SK-N-SH (cell line): ENCODE results near the gene MICALL1. TPM values are rescaled to one million over a fixed set of nuclear protein-coding genes. Genes with fewer than 3 reads are reported as not detected.

Source experiments
- CTCF ChIA-PET: fragments of 300-600, 350-600 bp; formaldehyde crosslinking; extraction: SDS; loops from one replicate; lab custom pipeline; 2021; lab: Yijun Ruan, JAX
- POLR2A ChIA-PET: fragments of 350-600 bp; sonication (Branson Sonifier 250); formaldehyde crosslinking; extraction: SDS; loops from one replicate; lab custom pipeline; 2020; ENCODE audit warnings: antibody characterized with exemption, inconsistent platforms; lab: Yijun Ruan, JAX
- DNase-seq: peaks from one replicate; pipeline ENCODE4 v3.0.0; 2012
- H2AFZ ChIP-seq: fragments of 200-600 bp; sonication (generic); 2 replicates; pipeline ENCODE4 v1.8.1; 2016; ENCODE audit warnings: antibody characterized with exemption, mild to moderate bottlenecking, low read depth
- H3F3A ChIP-seq: fragments of 200-600 bp; sonication (generic); replicated peaks from 2 replicates; pipeline ENCODE3; 2016; ENCODE audit warnings: antibody characterized with exemption, mild to moderate bottlenecking; ENCODE audit not compliant: insufficient read depth
- H3K27ac ChIP-seq, 2 experiments: fragments of 200-500 bp in 1 of 2; fragments of 200-600 bp in 1 of 2; sonication (Bioruptor generic) in 1 of 2; sonication (generic), shearing (Covaris generic) in 1 of 2; 2 replicates each; pipeline versions ENCODE4 v1.5.1 to v1.6.1; 2014 to 2016; ENCODE audit warnings: low read depth in 2 of 2, inconsistent platforms in 1 of 2, low read length in 1 of 2, mild to moderate bottlenecking in 1 of 2, mixed read lengths in 1 of 2
- H3K27me3 ChIP-seq: fragments of 200-600 bp; sonication (generic), shearing (Covaris generic); 2 replicates; pipeline ENCODE4 v1.6.1; 2016; ENCODE audit warnings: mixed run types; ENCODE audit not compliant: insufficient read depth
- H3K36me3 ChIP-seq, 2 experiments: fragments of 200-500 bp in 1 of 2; fragments of 200-600 bp in 1 of 2; sonication (Bioruptor generic) in 1 of 2; sonication (generic) in 1 of 2; replicated peaks in 1 of 2; 2 replicates each; pipeline versions ENCODE3 to v1.5.1; 2014 to 2016; ENCODE audit warnings: low read length in 1 of 2, mild to moderate bottlenecking in 1 of 2; ENCODE audit not compliant: insufficient read depth in 2 of 2, control insufficient read depth in 1 of 2
- H3K4me1 ChIP-seq, 2 experiments: fragments of 200-500 bp in 1 of 2; fragments of 200-600 bp in 1 of 2; sonication (Bioruptor generic) in 1 of 2; sonication (generic), shearing (Covaris generic) in 1 of 2; 2 replicates each; pipeline versions ENCODE4 v1.5.1 to v1.6.1; 2014 to 2016; ENCODE audit warnings: low read depth in 1 of 2, low read length in 1 of 2, mixed run types in 1 of 2; ENCODE audit not compliant: insufficient read depth in 2 of 2, control insufficient read depth in 1 of 2
- H3K4me2 ChIP-seq: fragments of 200-600 bp; sonication (generic), shearing (Covaris generic); 2 replicates; pipeline ENCODE4 v1.6.1; 2017; ENCODE audit warnings: mixed run types
- H3K4me3 ChIP-seq, 2 experiments: fragments of 200-500 bp in 1 of 2; fragments of 200-600 bp in 1 of 2; sonication (Bioruptor generic) in 1 of 2; sonication (generic), shearing (Covaris generic) in 1 of 2; 2 replicates each; pipeline versions ENCODE4 v1.5.1 to v1.8.1; 2014 to 2016; ENCODE audit warnings: low read depth in 2 of 2, inconsistent platforms in 1 of 2, low read length in 1 of 2, mild to moderate bottlenecking in 1 of 2, mixed read lengths in 1 of 2, moderate library complexity in 1 of 2
- H3K79me2 ChIP-seq: fragments of 200-600 bp; sonication (generic); 2 replicates; pipeline ENCODE4 v1.8.1; 2017; ENCODE audit warnings: mild to moderate bottlenecking; ENCODE audit not compliant: insufficient read depth
- H3K9ac ChIP-seq: fragments of 200-600 bp; sonication (generic); 2 replicates; pipeline ENCODE4 v1.6.1; 2017; ENCODE audit warnings: mixed run types
- H3K9me2 ChIP-seq: fragments of 200-600 bp; sonication (generic); 2 replicates; pipeline ENCODE4 v1.6.1; 2017; ENCODE audit warnings: mixed run types
- H3K9me3 ChIP-seq: fragments of 200-600 bp; sonication (generic); 2 replicates; pipeline ENCODE4 v1.6.1; 2017; ENCODE audit warnings: mixed run types, mild to moderate bottlenecking, moderate library complexity
- H4K20me1 ChIP-seq: fragments of 200-600 bp; sonication (generic); 2 replicates; pipeline ENCODE4 v1.6.1; 2017; ENCODE audit warnings: mild to moderate bottlenecking, mixed run types; ENCODE audit not compliant: insufficient read depth
- CHD2 ChIP-seq: fragments of 150-350 bp; IDR thresholded peaks from 2 replicates; pipeline ENCODE4 v1.6.1; 2018; ENCODE audit warnings: low read length; ENCODE audit not compliant: partially characterized antibody
- EZH2phosphoT487 ChIP-seq: fragments of 200-600 bp; sonication (generic); IDR thresholded peaks from 2 replicates; pipeline ENCODE4 v1.6.1; 2017; ENCODE audit warnings: low read depth, mixed run types, mild to moderate bottlenecking, antibody characterized with exemption, moderate library complexity, borderline replicate concordance
- FOSL2 ChIP-seq: IDR thresholded peaks from 2 replicates; pipeline ENCODE4 v1.4.0; 2012; ENCODE audit warnings: low read depth, mild to moderate bottlenecking, moderate library complexity, borderline replicate concordance
- FOXM1 ChIP-seq: IDR thresholded peaks from 2 replicates; pipeline ENCODE4 v1.4.0; 2012; ENCODE audit warnings: low read depth, mild to moderate bottlenecking
- MEF2A ChIP-seq: IDR thresholded peaks from 2 replicates; pipeline ENCODE4 v1.4.0; 2012; ENCODE audit warnings: low read depth, borderline replicate concordance
- NFIC ChIP-seq: IDR thresholded peaks from 2 replicates; pipeline ENCODE4 v1.4.0; 2012; ENCODE audit warnings: borderline replicate concordance
- RFX5 ChIP-seq: IDR thresholded peaks from 2 replicates; pipeline ENCODE4 v1.6.1; 2012; ENCODE audit warnings: mild to moderate bottlenecking, improper control_type of control experiment, low read length
- SMC3 ChIP-seq: IDR thresholded peaks from 2 replicates; pipeline ENCODE4 v1.6.1; 2012; ENCODE audit warnings: low read depth, low read length, improper control_type of control experiment
- YY1 ChIP-seq: IDR thresholded peaks from 2 replicates; pipeline ENCODE4 v1.4.0; 2012; ENCODE audit warnings: low read depth, mild to moderate bottlenecking
- WGBS: methylation state at CpG from one replicate; pipeline ENCODE4 v1.1.6; 2017; ENCODE audit warnings: low lambda C conversion rate; 5-methylcytosine and 5-hydroxymethylcytosine counted together
- polyA plus RNA-seq, 3 experiments: library from polyadenylated mRNA; depleted of rRNA; stranded (reverse); fragments of >200 nt; gene quantifications; 2 replicates each; pipeline ENCODE4 v1.2.3, GENCODE V29; 2012
- TF ChIP-seq, protein P1 (sequence below): fragments of 200-600 bp; sonication (generic); IDR thresholded peaks from 2 replicates; pipeline ENCODE4 v1.6.1; 2017; ENCODE audit warnings: antibody characterized with exemption, mild to moderate bottlenecking, moderate library complexity
- TF ChIP-seq, protein P2 (sequence below): IDR thresholded peaks from 2 replicates; pipeline ENCODE4 v1.4.0; 2012; ENCODE audit warnings: low read depth, borderline replicate concordance
- TF ChIP-seq, protein P3 (sequence below): IDR thresholded peaks from 2 replicates; pipeline ENCODE4 v1.4.0; 2012; ENCODE audit warnings: low read depth, borderline replicate concordance

Gene MICALL1
- polyA plus RNA-seq, 1 of the 3 experiments (the other 2 are of a cell fraction): 12.9 TPM

DNA sequence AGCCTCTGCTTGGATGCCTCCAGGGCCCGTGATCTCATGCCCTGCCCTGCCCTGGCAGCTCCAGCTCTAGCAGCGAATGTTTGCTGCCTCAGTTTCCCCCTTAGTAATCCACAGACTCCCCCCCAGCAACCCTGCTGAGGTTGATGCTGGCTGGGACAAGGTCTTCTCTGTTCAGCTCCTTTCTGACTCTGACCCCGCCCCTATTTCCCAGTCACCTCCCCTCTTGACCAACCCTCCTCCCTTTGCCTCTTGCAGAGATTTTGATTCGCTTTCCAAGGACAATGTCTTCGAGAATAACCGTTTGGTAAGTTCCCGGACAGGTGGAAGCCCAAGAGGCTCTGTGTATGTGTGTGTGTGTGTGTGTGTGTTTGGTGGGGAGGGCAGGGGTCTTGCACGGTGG is 5.6 kb downstream of the MICALL1 start:
- Histone ChIP-seq H3K9ac (no peak overlapping the region), H3F3A (no peaks in the 10 kb centered on the region), H3K4me2 (no peak overlapping the region), H3K79me2 (peaks cover 58% of the 10 kb centered on the region), H3K36me3 (peaks cover 6 to 13% of the 10 kb centered on the region in 2 experiments), H3K27me3 (no peaks in the 10 kb centered on the region), H3K9me2 (no peaks in the 10 kb centered on the region), H3K9me3 (no peaks in the 10 kb centered on the region), H2AFZ (no peak overlapping the region), H3K4me3 (no peak overlapping the region), H4K20me1 (peaks cover 40% of the 10 kb centered on the region), H3K27ac (no peak overlapping the region), H3K4me1 (peaks cover 0 to 11% of the 10 kb centered on the region in 2 experiments; a peak in 1 of 4 replicates)
- CTCF ChIA-PET: interaction anchor here (0.5 to 1.0 kb wide), 2 partner anchors 22 to 49 kb away, joined by 3 read pairs; no protein-coding TSS in a partner anchor
- TF ChIP-seq RFX5 (no peak), FOSL2 (no peak), EZH2phosphoT487 (no peak), CHD2 (no peak), NFIC (no peak)
- TF ChIP-seq, protein P1, sequence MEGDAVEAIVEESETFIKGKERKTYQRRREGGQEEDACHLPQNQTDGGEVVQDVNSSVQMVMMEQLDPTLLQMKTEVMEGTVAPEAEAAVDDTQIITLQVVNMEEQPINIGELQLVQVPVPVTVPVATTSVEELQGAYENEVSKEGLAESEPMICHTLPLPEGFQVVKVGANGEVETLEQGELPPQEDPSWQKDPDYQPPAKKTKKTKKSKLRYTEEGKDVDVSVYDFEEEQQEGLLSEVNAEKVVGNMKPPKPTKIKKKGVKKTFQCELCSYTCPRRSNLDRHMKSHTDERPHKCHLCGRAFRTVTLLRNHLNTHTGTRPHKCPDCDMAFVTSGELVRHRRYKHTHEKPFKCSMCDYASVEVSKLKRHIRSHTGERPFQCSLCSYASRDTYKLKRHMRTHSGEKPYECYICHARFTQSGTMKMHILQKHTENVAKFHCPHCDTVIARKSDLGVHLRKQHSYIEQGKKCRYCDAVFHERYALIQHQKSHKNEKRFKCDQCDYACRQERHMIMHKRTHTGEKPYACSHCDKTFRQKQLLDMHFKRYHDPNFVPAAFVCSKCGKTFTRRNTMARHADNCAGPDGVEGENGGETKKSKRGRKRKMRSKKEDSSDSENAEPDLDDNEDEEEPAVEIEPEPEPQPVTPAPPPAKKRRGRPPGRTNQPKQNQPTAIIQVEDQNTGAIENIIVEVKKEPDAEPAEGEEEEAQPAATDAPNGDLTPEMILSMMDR: no peak
- TF ChIP-seq, protein P2, sequence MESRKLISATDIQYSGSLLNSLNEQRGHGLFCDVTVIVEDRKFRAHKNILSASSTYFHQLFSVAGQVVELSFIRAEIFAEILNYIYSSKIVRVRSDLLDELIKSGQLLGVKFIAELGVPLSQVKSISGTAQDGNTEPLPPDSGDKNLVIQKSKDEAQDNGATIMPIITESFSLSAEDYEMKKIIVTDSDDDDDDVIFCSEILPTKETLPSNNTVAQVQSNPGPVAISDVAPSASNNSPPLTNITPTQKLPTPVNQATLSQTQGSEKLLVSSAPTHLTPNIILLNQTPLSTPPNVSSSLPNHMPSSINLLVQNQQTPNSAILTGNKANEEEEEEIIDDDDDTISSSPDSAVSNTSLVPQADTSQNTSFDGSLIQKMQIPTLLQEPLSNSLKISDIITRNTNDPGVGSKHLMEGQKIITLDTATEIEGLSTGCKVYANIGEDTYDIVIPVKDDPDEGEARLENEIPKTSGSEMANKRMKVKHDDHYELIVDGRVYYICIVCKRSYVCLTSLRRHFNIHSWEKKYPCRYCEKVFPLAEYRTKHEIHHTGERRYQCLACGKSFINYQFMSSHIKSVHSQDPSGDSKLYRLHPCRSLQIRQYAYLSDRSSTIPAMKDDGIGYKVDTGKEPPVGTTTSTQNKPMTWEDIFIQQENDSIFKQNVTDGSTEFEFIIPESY: no peak
- POLR2A ChIA-PET: no interaction called here
- DNase-seq: no peak
- 90% methylated on average over 6 of the region's 8 CpGs for WGBS

DNA sequence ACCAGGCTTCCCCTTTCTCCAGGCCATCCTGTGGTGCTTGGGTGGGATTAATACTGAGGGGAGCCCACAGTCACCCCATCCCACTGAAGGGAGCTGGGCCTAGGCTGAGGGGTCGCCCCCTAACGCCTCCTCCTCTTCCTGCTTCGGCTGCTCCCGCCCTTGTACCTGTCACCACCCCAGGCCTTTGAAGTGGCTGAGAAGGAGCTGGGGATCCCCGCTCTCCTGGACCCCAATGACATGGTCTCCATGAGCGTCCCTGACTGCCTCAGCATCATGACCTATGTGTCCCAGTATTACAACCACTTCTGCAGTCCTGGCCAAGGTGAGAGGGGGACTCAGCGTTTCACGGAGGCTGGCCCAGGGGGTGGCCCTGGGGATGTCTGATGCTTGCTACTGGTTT is 6.1 kb downstream of the MICALL1 start:
- H2AFZ ChIP-seq: no peak overlapping the region
- POLR2A ChIA-PET: no interaction called here
- no peaks in the 10 kb centered on the region for H3K27me3 ChIP-seq
- peaks cover 0 to 6% of the 10 kb centered on the region in 2 experiments; a peak in 1 of 4 replicates for H3K4me1 ChIP-seq
- peaks cover 7 to 15% of the 10 kb centered on the region in 2 experiments for H3K36me3 ChIP-seq
- 81% methylated on average over 2 of the region's 8 CpGs for WGBS
- peaks cover 38% of the 10 kb centered on the region for H4K20me1 ChIP-seq
- no peaks in the 10 kb centered on the region for H3K9me2 ChIP-seq
- H3K4me2 ChIP-seq: no peak overlapping the region
- DNase-seq: no peak
- no peaks in the 10 kb centered on the region for H3K9me3 ChIP-seq
- no peak overlapping the region for H3K4me3 ChIP-seq
- CTCF ChIA-PET: interaction anchor here (0.5 to 1.0 kb wide), 2 partner anchors 22 to 49 kb away, joined by 3 read pairs; no protein-coding TSS in a partner anchor
- H3K79me2 ChIP-seq: peaks cover 54% of the 10 kb centered on the region
- TF ChIP-seq, protein P3, sequence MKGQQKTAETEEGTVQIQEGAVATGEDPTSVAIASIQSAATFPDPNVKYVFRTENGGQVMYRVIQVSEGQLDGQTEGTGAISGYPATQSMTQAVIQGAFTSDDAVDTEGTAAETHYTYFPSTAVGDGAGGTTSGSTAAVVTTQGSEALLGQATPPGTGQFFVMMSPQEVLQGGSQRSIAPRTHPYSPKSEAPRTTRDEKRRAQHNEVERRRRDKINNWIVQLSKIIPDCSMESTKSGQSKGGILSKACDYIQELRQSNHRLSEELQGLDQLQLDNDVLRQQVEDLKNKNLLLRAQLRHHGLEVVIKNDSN: no peak
- TF ChIP-seq MEF2A (no peak), SMC3 (no peak), YY1 (no peak), EZH2phosphoT487 (no peak), FOXM1 (no peak)
- no peaks in the 10 kb centered on the region for H3F3A ChIP-seq
- no peak overlapping the region for H3K27ac ChIP-seq
- no peak overlapping the region for H3K9ac ChIP-seq
